ENCODE data around the gene S100A2.
"Not testable (repeated sequence)": the region's sequence is repeated elsewhere in the genome, so short reads cannot be mapped to it uniquely, and the experiment has no call there.

The S100A2 gene

GRCh38 chr1:153588482-153588881 lies 22.8 kb upstream of the S100A2 start:
- no peaks in the 10 kb centered on the region for H3K36me3 ChIP-seq (ENCODE audit: control insufficient read depth in 1 of 2, insufficient read depth in 2 of 2, low read length in 2 of 2)
- no peaks in the 10 kb centered on the region for H3K27me3 ChIP-seq (ENCODE audit: insufficient read depth, low read length)
- peaks cover 4 to 10% of the 10 kb centered on the region in 2 experiments for H3K4me1 ChIP-seq (ENCODE audit: control insufficient read depth in 1 of 2, insufficient read depth in 2 of 2, low read length in 2 of 2)
- H3K27ac ChIP-seq (ENCODE audit: low read depth, low read length) = no peak overlapping the region
- no peaks in the 10 kb centered on the region for H3K79me2 ChIP-seq (ENCODE audit: control insufficient read depth, insufficient read depth, low read length, poor library complexity)
- H2BK5ac ChIP-seq (ENCODE audit: low read depth, low read length, poor library complexity) = no peak overlapping the region
- WGBS (ENCODE audit: extremely low coverage, insufficient coverage, insufficient read length) = no CpG with 5 or more reads among the region's 2 CpGs
- no peak overlapping the region for H2AK5ac ChIP-seq (ENCODE audit: low read length)
- no peak overlapping the region for H3K18ac ChIP-seq (ENCODE audit: low read length)
- no peak overlapping the region for H3K23ac ChIP-seq (ENCODE audit: low read length)
- no peak overlapping the region for H4K91ac ChIP-seq (ENCODE audit: low read depth, low read length)
- no peak overlapping the region for H2AFZ ChIP-seq (ENCODE audit: insufficient read depth, low read length, poor library complexity)
- H3K4me3 ChIP-seq (ENCODE audit: low read depth, low read length) = no peak overlapping the region
- H4K8ac ChIP-seq (ENCODE audit: low read depth, low read length) = no peak overlapping the region
- H4K12ac ChIP-seq (ENCODE audit: low read depth, low read length) = no peak overlapping the region
- no peak overlapping the region for H3K9ac ChIP-seq (ENCODE audit: low read length)
- H2BK12ac ChIP-seq (ENCODE audit: low read length) = no peak overlapping the region
- no peak overlapping the region for H3K14ac ChIP-seq (ENCODE audit: low read length)
- no peaks in the 10 kb centered on the region for H3K9me3 ChIP-seq (ENCODE audit: insufficient read depth, low read depth, low read length)
- no peak for DNase-seq
- H2BK120ac ChIP-seq (ENCODE audit: insufficient read depth, low read length, poor library complexity) = no peak overlapping the region
- no peak overlapping the region for H3K4me2 ChIP-seq (ENCODE audit: low read length)
- no peak overlapping the region for H3K4ac ChIP-seq (ENCODE audit: low read depth, low read length)
- H3K79me1 ChIP-seq (ENCODE audit: low read length) = no peaks in the 10 kb centered on the region

GRCh38 chr1:153588033-153588432 lies 22.4 kb upstream of the S100A2 start:
- not testable (repeated sequence) for H4K91ac ChIP-seq (ENCODE audit: low read depth, low read length); H3K23ac ChIP-seq (ENCODE audit: low read length); H3K4ac ChIP-seq (ENCODE audit: low read depth, low read length); H3K79me2 ChIP-seq (ENCODE audit: control insufficient read depth, insufficient read depth, low read length, poor library complexity); H3K18ac ChIP-seq (ENCODE audit: low read length); H4K12ac ChIP-seq (ENCODE audit: low read depth, low read length); H2BK120ac ChIP-seq (ENCODE audit: insufficient read depth, low read length, poor library complexity); H2BK12ac ChIP-seq (ENCODE audit: low read length); H3K79me1 ChIP-seq (ENCODE audit: low read length); H2BK5ac ChIP-seq (ENCODE audit: low read depth, low read length, poor library complexity); H3K27me3 ChIP-seq (ENCODE audit: insufficient read depth, low read length); H2AFZ ChIP-seq (ENCODE audit: insufficient read depth, low read length, poor library complexity); H3K4me3 ChIP-seq (ENCODE audit: low read depth, low read length); H3K9me3 ChIP-seq (ENCODE audit: insufficient read depth, low read depth, low read length); H3K27ac ChIP-seq (ENCODE audit: low read depth, low read length); H3K36me3 ChIP-seq (ENCODE audit: control insufficient read depth in 1 of 2, insufficient read depth in 2 of 2, low read length in 2 of 2); H3K4me1 ChIP-seq (ENCODE audit: control insufficient read depth in 1 of 2, insufficient read depth in 2 of 2, low read length in 2 of 2); H3K14ac ChIP-seq (ENCODE audit: low read length); H3K9ac ChIP-seq (ENCODE audit: low read length); H3K4me2 ChIP-seq (ENCODE audit: low read length); H4K8ac ChIP-seq (ENCODE audit: low read depth, low read length); H2AK5ac ChIP-seq (ENCODE audit: low read length)
- WGBS (ENCODE audit: extremely low coverage, insufficient coverage, insufficient read length) = no CpG with 5 or more reads among the region's 10 CpGs
- DNase-seq = peak; percentile 87 to 88

- Histone ChIP-seq H3K4ac (ENCODE audit: low read depth, low read length) (no peak overlapping the region), H4K8ac (ENCODE audit: low read depth, low read length) (no peak overlapping the region), H3K27ac (ENCODE audit: low read depth, low read length) (no peak overlapping the region), H3K4me2 (ENCODE audit: low read length) (no peak overlapping the region), H3K79me1 (ENCODE audit: low read length) (no peaks in the 10 kb centered on the region), H2BK120ac (ENCODE audit: insufficient read depth, low read length, poor library complexity) (peak overlapping the region; percentile 43), H2BK5ac (ENCODE audit: low read depth, low read length, poor library complexity) (no peak overlapping the region), H2AFZ (ENCODE audit: insufficient read depth, low read length, poor library complexity) (no peak overlapping the region), H3K4me3 (ENCODE audit: low read depth, low read length) (no peak overlapping the region), H4K91ac (ENCODE audit: low read depth, low read length) (no peak overlapping the region), H3K23ac (ENCODE audit: low read length) (no peak overlapping the region), H3K36me3 (ENCODE audit: control insufficient read depth in 1 of 2, insufficient read depth in 2 of 2, low read length in 2 of 2) (no peaks in the 10 kb centered on the region), H2AK5ac (ENCODE audit: low read length) (no peak overlapping the region), H3K79me2 (ENCODE audit: control insufficient read depth, insufficient read depth, low read length, poor library complexity) (no peaks in the 10 kb centered on the region), H2BK12ac (ENCODE audit: low read length) (no peak overlapping the region), H3K18ac (ENCODE audit: low read length) (no peak overlapping the region), H3K9me3 (ENCODE audit: insufficient read depth, low read depth, low read length) (no peaks in the 10 kb centered on the region), H3K27me3 (ENCODE audit: insufficient read depth, low read length) (no peaks in the 10 kb centered on the region), H3K14ac (ENCODE audit: low read length) (no peak overlapping the region), H3K4me1 (ENCODE audit: control insufficient read depth in 1 of 2, insufficient read depth in 2 of 2, low read length in 2 of 2) (peaks cover 4 to 10% of the 10 kb centered on the region in 2 experiments), H4K12ac (ENCODE audit: low read depth, low read length) (no peak overlapping the region), H3K9ac (ENCODE audit: low read length) (no peak overlapping the region)
- no peak for DNase-seq
- no CpG with 5 or more reads among the region's 5 CpGs for WGBS (ENCODE audit: extremely low coverage, insufficient coverage, insufficient read length)
Observed at GRCh38 chr1:153587314-153587713, 21.7 kb upstream of the S100A2 start.

GRCh38 chr1:153586347-153586746 lies 20.7 kb upstream of the S100A2 start:
- Histone ChIP-seq H3K4ac (ENCODE audit: low read depth, low read length) (no peak overlapping the region), H2AK5ac (ENCODE audit: low read length) (no peak overlapping the region), H3K9me3 (ENCODE audit: insufficient read depth, low read depth, low read length) (no peaks in the 10 kb centered on the region), H3K27ac (ENCODE audit: low read depth, low read length) (no peak overlapping the region), H3K4me3 (ENCODE audit: low read depth, low read length) (no peak overlapping the region), H2BK120ac (ENCODE audit: insufficient read depth, low read length, poor library complexity) (no peak overlapping the region), H3K14ac (ENCODE audit: low read length) (no peak overlapping the region), H2BK5ac (ENCODE audit: low read depth, low read length, poor library complexity) (no peak overlapping the region), H3K4me2 (ENCODE audit: low read length) (no peak overlapping the region), H4K91ac (ENCODE audit: low read depth, low read length) (no peak overlapping the region), H3K79me2 (ENCODE audit: control insufficient read depth, insufficient read depth, low read length, poor library complexity) (no peaks in the 10 kb centered on the region), H4K8ac (ENCODE audit: low read depth, low read length) (no peak overlapping the region), H2BK12ac (ENCODE audit: low read length) (no peak overlapping the region), H3K4me1 (ENCODE audit: control insufficient read depth in 1 of 2, insufficient read depth in 2 of 2, low read length in 2 of 2) (peaks cover 4 to 10% of the 10 kb centered on the region in 2 experiments), H3K27me3 (ENCODE audit: insufficient read depth, low read length) (no peaks in the 10 kb centered on the region), H3K23ac (ENCODE audit: low read length) (no peak overlapping the region), H2AFZ (ENCODE audit: insufficient read depth, low read length, poor library complexity) (no peak overlapping the region), H3K36me3 (ENCODE audit: control insufficient read depth in 1 of 2, insufficient read depth in 2 of 2, low read length in 2 of 2) (no peaks in the 10 kb centered on the region), H4K12ac (ENCODE audit: low read depth, low read length) (no peak overlapping the region), H3K18ac (ENCODE audit: low read length) (no peak overlapping the region), H3K9ac (ENCODE audit: low read length) (no peak overlapping the region), H3K79me1 (ENCODE audit: low read length) (no peaks in the 10 kb centered on the region)
- no CpG with 5 or more reads among the region's 1 CpG for WGBS (ENCODE audit: extremely low coverage, insufficient coverage, insufficient read length)
- no peak for DNase-seq
